GM18505 (cell line): Measurements from ENCODE around the gene MPP3.
"Not testable (repeated sequence)": the region's sequence is repeated elsewhere in the genome, so short reads cannot be mapped to it uniquely, and the experiment has no call there.

ENCODE experiments used
- ATAC-seq: cut with Tn5 transposase; IDR thresholded peaks from one replicate; pipeline ENCODE4 v1.9.1; 2021; ENCODE audit not compliant: unreplicated experiment
- POLR2A ChIP-seq: IDR thresholded peaks from 4 replicates; pipeline ENCODE4 v1.6.1; 2011; ENCODE audit warnings: borderline replicate concordance; ENCODE audit not compliant: insufficient read depth, insufficient read length; ENCODE audit errors: extremely low read depth

The MPP3 gene

DNA sequence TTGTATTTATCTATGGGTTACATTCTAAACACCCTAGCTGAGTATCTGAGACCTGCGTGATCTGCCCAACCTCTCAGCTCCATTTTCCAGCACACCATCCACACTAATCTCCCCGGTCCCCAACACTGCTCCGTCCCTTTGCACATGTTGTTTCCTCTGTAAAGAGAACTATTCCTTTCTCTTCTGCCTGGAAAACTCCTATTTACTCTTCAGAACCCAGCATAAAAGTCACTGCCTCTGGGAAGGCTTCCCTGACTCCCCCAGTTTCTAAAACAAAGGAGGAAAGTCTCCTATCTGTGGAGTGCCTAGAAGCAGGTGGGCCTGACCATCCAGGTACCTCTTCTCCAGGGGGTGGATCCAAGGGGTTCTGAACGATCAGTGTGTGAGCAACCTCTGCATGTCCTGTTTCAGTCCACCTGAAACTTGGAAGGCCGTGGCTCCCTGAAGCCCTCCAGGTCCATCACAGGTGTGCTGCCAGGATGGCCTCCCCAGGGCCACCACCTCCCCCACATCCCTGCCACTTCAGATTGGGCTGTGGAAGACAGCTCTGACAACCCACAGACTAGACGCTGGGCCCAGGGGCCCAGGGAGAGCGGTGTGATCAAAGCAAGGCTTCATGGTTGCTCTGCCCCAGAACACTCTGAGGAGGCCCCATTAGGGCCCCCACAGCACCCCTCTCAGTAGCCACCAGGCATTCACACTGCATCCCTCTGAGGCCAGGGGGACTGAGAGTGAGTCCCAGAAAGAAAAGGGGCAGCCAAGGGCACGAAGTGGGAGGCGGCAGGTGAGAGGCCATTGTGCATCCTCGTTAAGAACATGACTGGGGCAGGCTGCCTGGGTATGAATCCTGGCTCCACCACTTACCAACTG, 20.3 kb downstream of the MPP3 start:
- TF ChIP-seq POLR2A: no peak
- no peak for ATAC-seq

DNA sequence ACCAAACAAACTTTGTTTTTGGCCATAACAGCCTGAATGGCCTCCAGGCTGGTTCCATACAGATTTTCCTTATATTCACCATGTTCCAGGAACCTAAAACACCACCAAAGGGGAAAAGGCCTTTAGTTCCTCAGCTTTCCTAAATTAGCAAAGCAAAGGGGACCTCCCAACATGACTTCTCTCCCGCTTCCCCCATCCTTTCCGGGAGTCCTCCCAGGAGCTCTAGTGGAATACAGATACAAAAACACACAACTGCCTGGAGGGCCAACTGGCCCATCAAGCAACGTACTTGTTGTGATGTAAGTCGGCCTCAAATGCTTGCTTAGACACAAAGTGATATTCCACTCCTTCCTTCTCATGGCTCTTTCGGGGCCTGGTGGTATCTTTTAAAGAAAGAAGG, 22.1 kb downstream of the MPP3 start:
- TF ChIP-seq POLR2A: no peak
- ATAC-seq: no peak

DNA sequence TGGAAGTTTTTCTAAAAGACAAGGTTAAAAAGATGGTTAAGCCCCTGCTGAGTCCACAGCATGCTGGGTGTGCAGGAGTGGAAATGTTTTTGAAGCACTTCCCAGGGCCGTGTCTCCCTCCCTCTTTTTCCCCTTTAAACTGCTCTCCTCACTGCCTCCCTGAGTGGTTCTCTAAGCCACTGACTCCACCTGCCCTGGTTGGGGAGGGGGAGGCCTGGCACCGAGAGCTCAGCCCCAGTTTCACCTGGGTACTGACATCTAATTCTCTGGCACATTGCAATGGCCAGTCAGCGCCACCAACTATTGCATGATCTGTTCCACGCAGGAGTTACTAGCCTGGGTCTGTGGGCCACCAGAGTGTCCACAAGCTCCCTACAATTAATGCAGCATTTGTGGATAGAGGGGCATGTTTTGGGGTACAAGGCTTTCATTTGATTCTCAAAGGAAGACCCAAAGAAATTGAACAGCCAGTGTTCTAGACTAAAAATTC, 22.7 kb downstream of the MPP3 start:
- no peak for ATAC-seq
- no peak for TF ChIP-seq POLR2A

DNA sequence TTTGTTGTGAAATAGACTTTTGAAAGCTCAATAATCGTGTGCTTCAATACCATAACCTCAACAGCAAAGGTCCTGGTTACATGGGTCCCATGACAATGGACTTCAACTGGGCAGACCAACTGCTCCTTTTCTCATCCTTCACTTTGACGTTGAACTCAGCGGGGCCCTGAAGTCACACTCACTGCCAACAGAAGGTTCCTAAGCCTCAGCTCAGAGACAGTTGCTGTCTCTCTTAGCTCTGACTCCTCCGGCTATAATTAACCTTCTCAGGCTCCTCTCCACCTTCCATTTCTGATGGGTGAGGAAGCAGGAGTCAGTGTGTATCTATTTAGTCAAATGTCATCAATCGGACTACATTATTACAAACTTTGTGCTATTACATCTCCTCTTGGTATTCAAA, 23.8 kb downstream of the MPP3 start:
- ATAC-seq: no peak
- no peak for TF ChIP-seq POLR2A

GRCh38 chr17:43808076-43808475, 24.9 kb downstream of the MPP3 start:
- no peak for TF ChIP-seq POLR2A
- no peak for ATAC-seq

- no peak for TF ChIP-seq POLR2A
- no peak for ATAC-seq
Observed at GRCh38 chr17:43805117-43805516, 27.8 kb downstream of the MPP3 start.

DNA sequence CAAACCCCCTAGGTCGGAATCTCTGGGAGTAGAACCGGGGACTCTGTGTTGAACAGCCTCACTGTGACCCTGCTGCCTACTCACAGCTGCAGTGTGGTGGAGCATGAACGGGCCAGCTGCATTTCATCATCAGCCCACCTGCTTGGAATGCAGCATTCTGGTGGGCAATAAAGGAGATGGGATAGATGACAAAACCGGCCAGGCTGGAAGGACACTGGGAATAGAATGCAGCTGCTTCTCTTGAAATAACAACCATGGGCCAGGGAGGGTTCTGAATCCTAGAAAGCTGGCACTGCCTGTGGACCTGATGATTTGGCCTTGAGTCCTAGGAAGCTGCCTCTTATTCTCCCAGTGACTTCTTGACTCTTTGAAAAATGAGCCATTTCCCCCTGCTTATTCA, 29.2 kb downstream of the MPP3 start:
- no peak for ATAC-seq
- TF ChIP-seq POLR2A: no peak

- no peak for ATAC-seq
- TF ChIP-seq POLR2A: no peak
Observed at GRCh38 chr17:43801844-43802243, 31.1 kb downstream of the MPP3 start.

DNA sequence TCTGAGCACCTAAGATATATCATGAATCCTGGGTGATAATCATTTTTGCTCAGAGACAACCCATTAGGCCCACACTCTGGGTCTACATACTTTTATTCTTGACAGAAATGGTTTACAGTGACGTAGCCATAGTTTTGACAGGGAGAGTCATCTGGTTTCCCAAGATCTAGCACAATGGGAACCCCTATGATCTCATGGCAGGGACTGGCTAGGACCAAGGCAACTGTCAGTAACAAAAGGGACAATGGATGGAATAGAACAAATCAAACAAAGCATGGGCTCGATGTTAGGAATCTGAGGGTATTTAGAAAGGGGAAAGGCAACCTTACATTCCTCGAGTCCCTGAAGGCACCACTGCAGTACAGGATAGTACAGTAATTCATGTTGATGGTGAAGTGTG, 32.2 kb downstream of the MPP3 start:
- TF ChIP-seq POLR2A: no peak

DNA sequence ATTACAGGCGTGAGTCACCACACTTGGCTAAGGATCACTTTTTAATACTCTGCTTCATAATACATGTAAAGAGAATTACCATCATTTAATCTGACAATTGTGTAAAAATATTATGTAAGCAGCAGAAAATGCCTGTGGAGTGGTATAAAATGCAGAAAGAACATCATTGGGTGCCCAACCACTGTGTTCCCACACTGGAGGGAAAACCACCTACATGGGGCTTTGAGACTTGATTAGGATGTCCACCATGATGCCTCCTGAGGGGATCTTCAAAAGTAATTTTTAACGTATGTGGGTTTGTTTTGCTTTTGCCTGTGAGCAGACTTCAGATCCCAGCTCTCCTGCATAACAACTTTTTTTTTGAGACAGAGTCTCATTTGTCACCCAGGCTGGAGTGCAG, 33.9 kb downstream of the MPP3 start:
- no peak for TF ChIP-seq POLR2A
- no peak for ATAC-seq

More for the DNA sequence above, 32.2 kb downstream of the MPP3 start:
- ATAC-seq: no peak

DNA sequence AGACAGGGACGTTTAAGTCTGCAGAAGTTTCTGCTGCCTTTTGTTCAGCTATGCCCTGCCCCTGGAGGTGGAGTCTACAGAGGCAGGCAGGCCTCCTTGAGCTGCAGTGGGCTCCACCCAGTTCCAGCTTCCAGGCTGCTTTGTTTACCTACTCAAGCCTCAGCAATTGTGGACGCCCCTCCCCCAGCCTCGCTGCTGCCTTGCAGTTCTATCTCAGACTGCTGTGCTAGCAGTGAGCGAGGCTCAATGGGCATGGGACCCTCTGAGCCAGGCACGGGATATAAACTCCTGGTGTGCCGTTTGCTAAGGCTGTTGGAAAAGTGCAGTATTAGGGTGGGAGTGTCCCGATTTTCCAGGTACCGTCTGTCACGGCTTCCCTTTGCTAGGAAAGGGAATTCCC, 34.9 kb downstream of the MPP3 start:
- not testable (repeated sequence) for ATAC-seq

GRCh38 chr17:43792668-43793067, 40.3 kb downstream of the MPP3 start:
- not testable (repeated sequence) for ATAC-seq

GRCh38 chr17:43791589-43791988, 41.4 kb downstream of the MPP3 start:
- no peak for ATAC-seq
- no peak for TF ChIP-seq POLR2A

DNA sequence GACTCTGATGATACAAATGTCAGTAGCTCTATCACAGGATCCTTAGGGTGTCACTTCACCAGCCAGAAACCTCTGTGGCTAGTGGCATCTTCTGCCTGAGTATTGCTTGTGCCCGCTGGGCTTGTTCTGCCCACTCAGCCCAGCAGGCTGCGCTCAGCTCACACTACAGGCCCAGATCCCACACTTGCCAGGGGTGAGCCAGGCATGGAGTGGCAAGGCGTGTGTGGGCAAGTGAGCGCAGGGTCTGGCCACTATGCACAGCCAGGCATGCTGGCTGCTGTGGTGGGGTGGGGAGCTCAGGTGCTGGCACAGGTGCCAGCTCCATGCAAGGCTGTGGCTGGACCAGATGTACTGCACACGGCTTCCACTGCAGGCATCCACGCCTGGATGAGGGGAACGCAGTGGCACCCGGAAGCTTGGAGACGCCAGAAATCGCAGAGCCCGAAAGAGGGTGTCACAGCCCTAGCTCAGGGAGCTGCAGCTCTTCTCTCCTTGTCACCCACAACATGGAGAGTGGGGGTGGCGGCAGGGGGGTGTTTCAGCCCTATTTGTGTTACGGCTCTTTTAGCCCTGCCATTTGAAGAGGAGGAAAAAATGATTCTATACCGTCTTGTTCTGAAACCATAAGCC, 42.5 kb downstream of the MPP3 start:
- ATAC-seq: no peak
- TF ChIP-seq POLR2A: no peak
